SU-DHL-6 (cell line): ENCODE data around the gene ATP5PD.

ENCODE experiments used
- H2AFZ ChIP-seq: fragments of 200-600 bp; sonication (generic); 2 replicates; pipeline ENCODE4 v1.6.1; 2014; ENCODE audit warnings: low read depth, mild to moderate bottlenecking, moderate library complexity, mixed read lengths, antibody characterized with exemption, low read length; ENCODE audit not compliant: severe bottlenecking
- H3F3A ChIP-seq: fragments of 200-600 bp; shearing (Covaris generic); 2 replicates; pipeline ENCODE4 v1.6.0; 2016; ENCODE audit warnings: antibody characterized with exemption, mild to moderate bottlenecking; ENCODE audit not compliant: insufficient read depth
- H3K27ac ChIP-seq: fragments of 200-600 bp; sonication (generic); 2 replicates; pipeline ENCODE4 v1.5.1; 2016; ENCODE audit warnings: low read depth, mild to moderate bottlenecking, low read length, moderate library complexity, mixed read lengths
- H3K27me3 ChIP-seq: fragments of 200-600 bp; sonication (generic), shearing (Covaris generic); 2 replicates; pipeline ENCODE4 v1.6.0; 2014; ENCODE audit warnings: mild to moderate bottlenecking, low read length
- H3K36me3 ChIP-seq: fragments of 200-600 bp; sonication (generic); 2 replicates; pipeline ENCODE4 v1.6.1; 2014; ENCODE audit warnings: mild to moderate bottlenecking, low read length, mixed read lengths
- H3K4me2 ChIP-seq: fragments of 300-600, 200-600 bp; shearing (Covaris generic), sonication (generic); 2 replicates; pipeline ENCODE4 v1.6.0; 2014; ENCODE audit warnings: low read length, low read depth, mild to moderate bottlenecking; ENCODE audit not compliant: poor library complexity, severe bottlenecking
- H3K4me3 ChIP-seq: fragments of 200-600 bp; sonication (generic); 2 replicates; pipeline ENCODE4 v1.5.1; 2014; ENCODE audit warnings: antibody characterized with exemption, low read length, mild to moderate bottlenecking, mixed read lengths; ENCODE audit not compliant: insufficient read depth, poor library complexity, severe bottlenecking
- H3K79me2 ChIP-seq: fragments of 200-600 bp; sonication (generic); 2 replicates; pipeline ENCODE4 v1.6.1; 2014; ENCODE audit warnings: mild to moderate bottlenecking, low read length, moderate library complexity; ENCODE audit not compliant: insufficient read depth
- H3K9ac ChIP-seq: fragments of 200-600 bp; sonication (generic); 2 replicates; pipeline ENCODE4 v1.7.0; 2014; ENCODE audit warnings: mild to moderate bottlenecking, low read length
- H3K9me2 ChIP-seq: fragments of 200-600 bp; sonication (generic); replicated peaks from 2 replicates; pipeline ENCODE4 v1.6.1; 2014; ENCODE audit warnings: low read length; ENCODE audit not compliant: insufficient read depth
- H3K9me3 ChIP-seq: fragments of 200-600 bp; sonication (generic); 2 replicates; pipeline ENCODE4 v1.6.1; 2014; ENCODE audit warnings: low read length, mixed read lengths; ENCODE audit not compliant: insufficient read depth
- H4K20me1 ChIP-seq: fragments of 200-600 bp; sonication (generic); 2 replicates; pipeline ENCODE4 v1.6.1; 2014; ENCODE audit warnings: low read depth, mild to moderate bottlenecking, antibody characterized with exemption, low read length, moderate library complexity, mixed read lengths
- CTCF ChIP-seq: fragments of 200-600 bp; sonication (generic); IDR thresholded peaks from one replicate; pipeline ENCODE4 v1.5.1; 2017; ENCODE audit warnings: antibody characterized with exemption, mild to moderate bottlenecking, low read length, moderate library complexity; ENCODE audit not compliant: insufficient read depth, poor library complexity, severe bottlenecking
- EZH2phosphoT487 ChIP-seq: fragments of 200-600 bp; sonication (generic), shearing (Covaris generic); conservative IDR thresholded peaks from 2 replicates; pipeline ENCODE4 v1.6.1; 2018; ENCODE audit warnings: mild to moderate bottlenecking, antibody characterized with exemption, low read length, moderate library complexity, mixed read lengths

The ATP5PD gene

DNA sequence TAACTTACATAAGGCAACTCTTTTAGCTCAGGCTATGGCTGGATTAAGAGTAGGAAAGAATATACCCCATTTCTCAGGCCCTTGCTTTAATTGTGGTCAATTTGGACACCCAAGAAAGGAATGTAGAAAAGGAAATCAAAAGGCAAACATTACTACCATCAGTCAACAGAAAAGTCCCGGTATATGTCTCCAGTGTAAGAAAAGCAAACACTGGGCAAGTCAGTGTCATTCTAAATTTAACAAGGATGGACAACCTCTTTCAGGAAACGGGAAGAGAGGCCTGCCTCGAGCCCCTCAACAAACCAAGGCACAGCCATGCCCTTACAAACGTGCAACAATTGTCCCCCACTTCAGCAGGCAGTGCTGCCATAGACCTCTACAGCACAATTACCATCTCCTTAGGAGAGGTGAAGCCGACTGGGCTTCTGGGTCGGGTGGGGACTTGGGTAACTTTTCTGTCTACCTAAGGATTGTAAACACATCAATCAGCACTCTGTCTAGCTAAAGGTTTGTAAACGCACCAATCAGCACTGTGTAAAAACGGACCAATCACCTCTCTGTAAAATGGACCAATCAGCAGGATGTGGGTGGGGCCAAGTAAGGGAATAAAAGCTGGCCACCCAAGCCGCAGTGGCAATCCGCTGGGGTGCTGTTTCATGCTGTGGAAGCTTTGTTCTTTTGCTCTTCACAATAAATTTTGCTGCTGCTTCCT is 21.9 kb downstream of the ATP5PD start:
- Histone ChIP-seq H3K79me2 (no peaks in the 10 kb centered on the region), H3K36me3 (peaks cover 4% of the 10 kb centered on the region; the same call in 1 of the 2 replicates), H3K27ac (no peak overlapping the region), H3K4me2 (no peak overlapping the region), H3K4me3 (no peak overlapping the region), H4K20me1 (no peaks in the 10 kb centered on the region), H3K27me3 (no peaks in the 10 kb centered on the region), H3K9me2 (no peaks in the 10 kb centered on the region), H3F3A (no peaks in the 10 kb centered on the region), H3K9ac (no peak overlapping the region), H3K9me3 (no peaks in the 10 kb centered on the region), H2AFZ (no peak overlapping the region)
- TF ChIP-seq EZH2phosphoT487 = no peak
- no peak for TF ChIP-seq CTCF

GRCh38 chr17:75020331-75021110 is 26.2 kb downstream of the ATP5PD start:
- Histone ChIP-seq H3K4me2 (no peak overlapping the region), H3K9ac (no peak overlapping the region), H3K27ac (no peak overlapping the region), H2AFZ (no peak overlapping the region), H3K27me3 (no peaks in the 10 kb centered on the region), H3K9me2 (no peaks in the 10 kb centered on the region), H3K79me2 (no peaks in the 10 kb centered on the region), H3F3A (no peaks in the 10 kb centered on the region), H4K20me1 (no peaks in the 10 kb centered on the region), H3K4me3 (no peak overlapping the region), H3K36me3 (peaks cover 4% of the 10 kb centered on the region; the same call in 1 of the 2 replicates), H3K9me3 (no peaks in the 10 kb centered on the region)
- TF ChIP-seq CTCF (no peak), EZH2phosphoT487 (no peak)

DNA sequence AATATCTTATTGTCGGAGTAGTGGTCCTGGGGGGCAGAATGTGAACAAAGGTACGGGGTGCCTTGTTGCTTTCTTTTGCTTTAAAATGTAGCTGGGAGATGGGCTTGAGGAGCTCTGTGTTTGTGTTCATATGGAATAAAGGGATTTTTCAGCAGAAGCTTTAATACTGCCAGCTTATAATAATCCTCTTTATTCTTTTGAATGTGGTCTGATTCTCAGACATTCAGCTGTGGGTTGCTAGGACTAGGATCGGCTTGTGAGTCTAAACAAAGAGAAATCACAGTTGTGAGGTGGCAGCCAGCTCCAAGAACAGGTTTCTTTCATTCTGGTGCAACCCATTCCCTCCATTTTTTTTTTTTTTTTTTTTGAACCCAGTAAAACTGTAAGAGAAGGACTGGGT is 27.1 kb downstream of the ATP5PD start:
- Histone ChIP-seq H3K4me2 (no peak overlapping the region), H3F3A (no peaks in the 10 kb centered on the region), H3K27ac (no peak overlapping the region), H3K9ac (no peak overlapping the region), H3K36me3 (peaks cover 4% of the 10 kb centered on the region; the same call in 1 of the 2 replicates), H2AFZ (no peak overlapping the region), H3K9me2 (no peaks in the 10 kb centered on the region), H3K27me3 (no peaks in the 10 kb centered on the region), H3K4me3 (no peak overlapping the region), H3K9me3 (no peaks in the 10 kb centered on the region), H3K79me2 (no peaks in the 10 kb centered on the region; the same call in 1 of the 2 replicates), H4K20me1 (no peaks in the 10 kb centered on the region)
- no peak for TF ChIP-seq EZH2phosphoT487
- TF ChIP-seq CTCF = no peak
